Measurements from ENCODE around the gene XPO6.

- TF ChIP-seq, protein P1, sequence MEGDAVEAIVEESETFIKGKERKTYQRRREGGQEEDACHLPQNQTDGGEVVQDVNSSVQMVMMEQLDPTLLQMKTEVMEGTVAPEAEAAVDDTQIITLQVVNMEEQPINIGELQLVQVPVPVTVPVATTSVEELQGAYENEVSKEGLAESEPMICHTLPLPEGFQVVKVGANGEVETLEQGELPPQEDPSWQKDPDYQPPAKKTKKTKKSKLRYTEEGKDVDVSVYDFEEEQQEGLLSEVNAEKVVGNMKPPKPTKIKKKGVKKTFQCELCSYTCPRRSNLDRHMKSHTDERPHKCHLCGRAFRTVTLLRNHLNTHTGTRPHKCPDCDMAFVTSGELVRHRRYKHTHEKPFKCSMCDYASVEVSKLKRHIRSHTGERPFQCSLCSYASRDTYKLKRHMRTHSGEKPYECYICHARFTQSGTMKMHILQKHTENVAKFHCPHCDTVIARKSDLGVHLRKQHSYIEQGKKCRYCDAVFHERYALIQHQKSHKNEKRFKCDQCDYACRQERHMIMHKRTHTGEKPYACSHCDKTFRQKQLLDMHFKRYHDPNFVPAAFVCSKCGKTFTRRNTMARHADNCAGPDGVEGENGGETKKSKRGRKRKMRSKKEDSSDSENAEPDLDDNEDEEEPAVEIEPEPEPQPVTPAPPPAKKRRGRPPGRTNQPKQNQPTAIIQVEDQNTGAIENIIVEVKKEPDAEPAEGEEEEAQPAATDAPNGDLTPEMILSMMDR (tag by site-specific recombination; IDR thresholded peaks at IDR 0.05): no peak
- TF ChIP-seq ZNF629 (tag by site-specific recombination; IDR thresholded peaks at IDR 0.05) (no peak), ZNF274 (IDR thresholded peaks at IDR 0.05; ENCODE audit: low read length) (no peak), ZNF274 (tag by site-specific recombination; IDR thresholded peaks at IDR 0.05; ENCODE audit: borderline replicate concordance) (no peak), REST (tag by site-specific recombination; IDR thresholded peaks at IDR 0.05) (no peak), ZBTB21 (tag by site-specific recombination; IDR thresholded peaks at IDR 0.05) (no peak), GLI4 (tag by site-specific recombination; IDR thresholded peaks at IDR 0.05) (no peak), ZNF76 (tag by site-specific recombination; IDR thresholded peaks at IDR 0.05; ENCODE audit: borderline replicate concordance, low read depth) (no peak), ZBTB44 (tag by site-specific recombination; IDR thresholded peaks at IDR 0.05) (no peak), ZNF24 (tag by site-specific recombination; IDR thresholded peaks at IDR 0.05) (no peak), ZFP41 (tag by site-specific recombination; IDR thresholded peaks at IDR 0.05; ENCODE audit: borderline replicate concordance) (no peak), ZSCAN4 (tag by site-specific recombination; IDR thresholded peaks at IDR 0.05) (no peak)
These were observed 105.1 kb downstream of the XPO6 start for GRCh38 chr16:28106467-28107215.

Measured in HEK293 (cell line).